Ishikawa (cell line): ENCODE measurements around the gene PDE4D.

ENCODE experiments used
- CEBPB ChIP-seq: IDR thresholded peaks from 2 replicates; pipeline ENCODE4 v1.6.1; 2012
- CREB1 ChIP-seq: IDR thresholded peaks from 2 replicates; pipeline ENCODE4 v1.6.1; 2012; ENCODE audit warnings: low read depth
- EGR1 ChIP-seq: IDR thresholded peaks from 2 replicates; pipeline ENCODE4 v1.6.1; 2012
- EP300 ChIP-seq: IDR thresholded peaks from 2 replicates; pipeline ENCODE4 v1.6.1; 2012; ENCODE audit warnings: borderline replicate concordance
- FOXM1 ChIP-seq: IDR thresholded peaks from 2 replicates; pipeline ENCODE4 v1.6.1; 2012; ENCODE audit warnings: low read depth, borderline replicate concordance
- MAX ChIP-seq: IDR thresholded peaks from 2 replicates; pipeline ENCODE4 v1.6.1; 2012
- NFIC ChIP-seq: IDR thresholded peaks from 2 replicates; pipeline ENCODE4 v1.6.1; 2012
- RAD21 ChIP-seq: IDR thresholded peaks from 2 replicates; pipeline ENCODE4 v1.6.1; 2012; ENCODE audit warnings: low read depth
- REST ChIP-seq: IDR thresholded peaks from 2 replicates; pipeline ENCODE4 v1.6.1; 2012; ENCODE audit warnings: low read depth, mild to moderate bottlenecking
- TAF1 ChIP-seq: IDR thresholded peaks from 2 replicates; pipeline ENCODE4 v1.6.1; 2012; ENCODE audit warnings: low read depth, mild to moderate bottlenecking
- TCF12 ChIP-seq: IDR thresholded peaks from 2 replicates; pipeline ENCODE4 v1.6.1; 2012; ENCODE audit warnings: low read depth
- TEAD4 ChIP-seq: IDR thresholded peaks from 2 replicates; pipeline ENCODE4 v1.6.1; 2012
- USF1 ChIP-seq: IDR thresholded peaks from 2 replicates; pipeline ENCODE4 v1.6.1; 2012
- YY1 ChIP-seq: IDR thresholded peaks from 2 replicates; pipeline ENCODE4 v1.6.1; 2012; ENCODE audit warnings: low read depth
- ZBTB7A ChIP-seq: IDR thresholded peaks from 2 replicates; pipeline ENCODE4 v1.6.1; 2012; ENCODE audit warnings: low read depth

PDE4D gene

GRCh38 chr5:59716029-59716428 lies 177.5 kb downstream of the PDE4D start:
- TF ChIP-seq USF1 (no peak), ZBTB7A (no peak), NFIC (no peak), EP300 (no peak), YY1 (no peak), TCF12 (no peak), MAX (no peak), CREB1 (no peak), RAD21 (no peak)

GRCh38 chr5:59715228-59715627 lies 178.3 kb downstream of the PDE4D start:
- TF ChIP-seq USF1 (no peak), ZBTB7A (no peak), TCF12 (no peak), FOXM1 (no peak), MAX (no peak), RAD21 (no peak), YY1 (no peak), CREB1 (no peak), NFIC (no peak), TEAD4 (no peak), EP300 (no peak), CEBPB (no peak), REST (no peak), TAF1 (no peak), EGR1 (no peak)

GRCh38 chr5:59713498-59713844 lies 180.1 kb downstream of the PDE4D start:
- no peak for TF ChIP-seq YY1
- TF ChIP-seq CREB1, result no peak
- TF ChIP-seq EP300, result no peak
- TF ChIP-seq FOXM1, result no peak
- no peak for TF ChIP-seq MAX
- TF ChIP-seq USF1, result no peak
- no peak for TF ChIP-seq TEAD4
- TF ChIP-seq REST, result no peak
- TF ChIP-seq EGR1, result no peak
- no peak for TF ChIP-seq NFIC
- TF ChIP-seq RAD21, result no peak
- TF ChIP-seq CEBPB, result no peak
- TF ChIP-seq TCF12, result no peak
- no peak for TF ChIP-seq TAF1
- no peak for TF ChIP-seq ZBTB7A

- TF ChIP-seq MAX (no peak), YY1 (peak; percentile 51; the same call in 1 of the 2 replicates)
Measured at GRCh38 chr5:59712836-59713497, 180.6 kb downstream of the PDE4D start.

- TF ChIP-seq TCF12, result no peak
Measured at GRCh38 chr5:59711310-59711709, 182.2 kb downstream of the PDE4D start.

GRCh38 chr5:59709846-59710245 lies 183.7 kb downstream of the PDE4D start:
- no peak for TF ChIP-seq CEBPB
